Nephron (organoid): Measurements from ENCODE around the gene ZNF536.

ENCODE experiments used
- H3K27ac Mint-ChIP-seq, 3 experiments: 2 replicates each; pipeline ENCODE4 v1.8.0; 2020; ENCODE audit warnings: mixed read lengths in 3 of 3, mild to moderate bottlenecking in 2 of 3, moderate library complexity in 1 of 3
- H3K27me3 Mint-ChIP-seq: 2 replicates; pipeline ENCODE4 v1.8.0; 2021; ENCODE audit warnings: low read depth, mild to moderate bottlenecking, moderate library complexity, mixed read lengths
- H3K36me3 Mint-ChIP-seq: 2 replicates; pipeline ENCODE4 v1.8.0; 2020; ENCODE audit warnings: low read depth, mixed read lengths
- H3K4me1 Mint-ChIP-seq: 2 replicates; pipeline ENCODE4 v1.8.0; 2020; ENCODE audit warnings: mixed read lengths
- H3K4me3 Mint-ChIP-seq, 3 experiments: 2 replicates each; pipeline ENCODE4 v1.8.0; 2020; ENCODE audit warnings: mild to moderate bottlenecking in 3 of 3, mixed read lengths in 3 of 3, moderate library complexity in 2 of 3
- H3K9me3 Mint-ChIP-seq: 2 replicates; pipeline ENCODE4 v1.8.0; 2020; ENCODE audit warnings: mixed read lengths
- CTCF ChIP-seq, 3 experiments: fragments of 200-600 bp; sonication (generic); IDR thresholded peaks; one replicate each; pipeline ENCODE4 v1.5.0; 2021; ENCODE audit warnings: antibody characterized with exemption in 3 of 3; ENCODE audit not compliant: unreplicated experiment in 3 of 3

The ZNF536 gene

DNA sequence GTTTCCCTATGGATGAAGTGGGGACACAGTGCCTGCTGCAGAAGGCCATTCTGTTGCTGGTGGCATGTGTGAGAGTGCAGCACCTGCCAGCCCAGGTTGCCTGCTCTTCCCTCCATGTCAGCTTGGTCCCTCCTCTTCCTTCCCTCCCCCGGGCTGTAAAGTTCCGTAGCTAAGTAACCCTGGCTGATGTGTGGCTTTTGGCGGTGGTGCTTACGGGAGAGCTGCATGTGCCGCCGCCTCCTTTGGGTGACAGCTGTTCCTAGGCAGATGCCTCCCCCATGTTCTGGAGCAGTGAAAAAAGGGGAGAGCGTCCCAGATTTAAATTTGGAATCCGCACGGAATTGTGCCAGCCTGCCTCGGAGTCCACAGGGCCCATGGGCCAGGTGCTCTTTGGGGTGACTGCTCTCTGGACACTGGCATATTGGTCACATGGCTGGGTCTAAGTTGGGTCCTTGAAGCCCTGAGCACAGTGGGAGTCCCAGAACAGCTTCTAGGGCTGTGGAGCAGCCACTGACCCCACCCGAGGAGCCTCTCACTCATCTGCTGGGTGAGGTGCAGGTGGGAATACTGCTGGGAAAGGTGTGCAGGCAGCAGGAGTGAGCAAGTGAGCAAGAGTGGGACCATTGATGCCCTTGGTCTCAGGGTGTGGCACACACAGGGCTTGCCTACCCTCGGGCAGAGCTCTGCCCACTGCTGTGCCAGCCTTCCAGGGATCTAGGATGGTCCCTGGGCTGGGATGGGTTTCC, 33.1 kb upstream of the ZNF536 start:
- H3K4me3 Mint-ChIP-seq, result no peak overlapping the region
- TF ChIP-seq CTCF (IDR thresholded peaks at IDR 0.05; ENCODE audit: unreplicated experiment in 3 of 3), result no peak
- no peak overlapping the region for H3K27ac Mint-ChIP-seq
- H3K36me3 Mint-ChIP-seq, result no peaks in the 10 kb centered on the region
- H3K4me1 Mint-ChIP-seq, result peaks cover 14% of the 10 kb centered on the region
- H3K27me3 Mint-ChIP-seq, result no peaks in the 10 kb centered on the region
- H3K9me3 Mint-ChIP-seq, result no peaks in the 10 kb centered on the region

DNA sequence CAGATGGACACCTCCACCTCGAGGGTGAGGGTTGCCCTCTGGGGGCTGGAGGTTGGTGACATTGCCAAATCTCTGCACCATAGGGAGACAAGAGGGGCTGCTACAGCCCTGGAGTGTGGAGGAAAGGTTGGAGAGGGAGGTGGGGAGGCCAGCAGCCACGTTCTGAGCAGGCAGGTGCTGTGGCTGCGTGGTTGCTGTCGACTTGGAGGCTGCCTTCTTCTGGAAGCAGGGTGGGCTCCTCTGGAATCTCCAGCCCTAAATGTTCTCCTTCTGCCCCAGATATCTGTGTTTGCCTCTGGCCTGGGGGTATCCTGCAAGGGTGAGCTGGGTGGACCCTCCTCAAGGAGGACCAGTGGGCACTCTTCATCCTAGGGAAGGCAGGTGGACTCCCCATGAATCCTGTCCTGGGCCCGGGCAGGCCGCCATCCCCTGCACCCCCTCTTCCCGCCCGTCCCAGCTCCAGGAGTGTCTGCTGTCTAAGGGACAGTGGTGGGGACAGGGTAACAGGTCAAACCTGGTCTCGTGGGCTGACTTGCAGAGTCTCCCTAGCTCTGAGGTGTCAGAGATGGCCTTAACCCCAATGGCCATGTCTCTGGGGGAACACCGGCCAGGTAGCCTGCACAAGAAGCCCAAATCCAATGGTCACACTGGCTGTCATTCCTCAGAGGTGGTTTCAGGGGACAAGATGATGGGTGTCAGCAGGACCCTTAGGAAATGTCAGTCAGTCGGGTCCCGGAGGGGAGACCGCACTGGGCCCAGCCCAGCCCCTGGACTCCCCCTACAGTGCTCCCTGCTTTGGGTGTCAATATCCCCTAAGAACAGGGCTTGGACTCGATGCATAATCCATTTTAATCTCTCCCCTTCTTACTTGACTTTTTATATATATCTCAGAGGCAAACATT, 32.3 kb upstream of the ZNF536 start:
- Mint-ChIP-seq H3K36me3 (no peaks in the 10 kb centered on the region), H3K4me1 (peaks cover 14% of the 10 kb centered on the region), H3K27me3 (no peaks in the 10 kb centered on the region), H3K9me3 (no peaks in the 10 kb centered on the region), H3K27ac (peak overlapping the region in 2 of 3 experiments; percentile 53 to 56), H3K4me3 (no peak overlapping the region)
- TF ChIP-seq CTCF (IDR thresholded peaks at IDR 0.05; ENCODE audit: unreplicated experiment in 3 of 3), result no peak

DNA sequence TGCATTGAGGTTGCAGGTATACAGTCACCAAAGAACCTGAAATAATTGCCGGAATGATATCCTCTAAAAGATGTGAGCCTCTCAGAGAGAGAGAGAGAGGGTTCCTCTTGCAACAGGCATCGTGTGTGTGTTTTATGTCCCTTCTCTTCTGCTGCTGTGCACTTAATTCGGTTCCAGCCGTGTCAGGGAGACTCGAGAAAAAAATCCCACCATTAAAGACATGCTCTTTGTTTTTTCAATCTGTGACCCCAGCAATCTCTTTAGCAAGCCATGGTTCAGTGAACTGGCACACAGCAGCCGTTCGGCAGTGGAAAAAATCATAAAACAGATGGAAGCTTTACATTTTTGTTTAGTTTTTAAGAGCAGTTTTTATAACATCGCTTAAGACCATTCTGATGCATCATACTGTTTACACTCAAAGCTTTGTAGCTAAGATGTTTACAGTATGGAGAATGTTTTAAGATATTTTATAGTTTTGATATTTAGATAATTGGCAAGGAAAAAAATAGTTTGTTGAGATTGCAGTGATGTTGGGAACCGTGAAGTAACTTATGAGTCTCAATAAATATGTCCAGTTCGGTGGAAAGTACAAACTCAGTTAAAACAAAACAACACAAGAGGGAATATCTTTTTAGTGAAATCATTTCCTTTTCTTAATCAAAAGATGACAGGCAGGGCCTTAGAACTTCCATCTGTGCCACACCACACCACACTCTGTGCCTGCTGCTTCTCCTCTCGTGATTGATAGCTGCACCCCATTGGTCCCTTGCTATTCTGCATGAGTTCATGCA, 31.2 kb upstream of the ZNF536 start:
- no peaks in the 10 kb centered on the region for H3K9me3 Mint-ChIP-seq
- H3K27me3 Mint-ChIP-seq, result no peaks in the 10 kb centered on the region
- peak overlapping the region; percentile 53 to 66 (median 56) for H3K27ac Mint-ChIP-seq
- peaks cover 14% of the 10 kb centered on the region for H3K4me1 Mint-ChIP-seq
- no peak overlapping the region for H3K4me3 Mint-ChIP-seq
- TF ChIP-seq CTCF (IDR thresholded peaks at IDR 0.05; ENCODE audit: unreplicated experiment in 3 of 3), result no peak
- no peaks in the 10 kb centered on the region for H3K36me3 Mint-ChIP-seq

- no peak for TF ChIP-seq CTCF (IDR thresholded peaks at IDR 0.05; ENCODE audit: unreplicated experiment in 3 of 3)
- Mint-ChIP-seq H3K9me3 (no peaks in the 10 kb centered on the region), H3K4me1 (peaks cover 14% of the 10 kb centered on the region), H3K27ac (peak overlapping the region; percentile 53 to 66 (median 56)), H3K4me3 (no peak overlapping the region), H3K27me3 (no peaks in the 10 kb centered on the region), H3K36me3 (no peaks in the 10 kb centered on the region)
Measured at GRCh38 chr19:30341611-30342201, 30.5 kb upstream of the ZNF536 start.

DNA sequence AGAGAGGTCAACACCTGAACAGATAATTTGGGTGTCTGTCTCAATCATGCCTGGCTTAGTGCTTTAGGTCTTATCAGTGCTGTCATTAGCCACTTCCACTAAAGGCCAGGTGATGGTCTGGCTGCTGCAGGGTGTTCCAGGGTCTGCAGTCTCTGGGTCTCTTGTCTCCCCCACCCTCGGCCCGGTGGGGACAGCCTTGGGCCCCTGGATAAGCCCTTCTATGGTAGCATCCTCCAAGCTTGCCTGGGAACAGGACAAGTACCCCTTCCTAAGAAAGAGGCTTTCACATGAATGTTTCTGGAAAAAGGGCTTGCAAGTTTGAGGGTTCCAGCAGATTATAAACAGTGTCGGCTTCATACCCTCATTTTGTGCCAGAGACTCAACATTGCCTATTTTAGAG, 29.3 kb upstream of the ZNF536 start:
- peaks cover 14% of the 10 kb centered on the region for H3K4me1 Mint-ChIP-seq
- H3K27me3 Mint-ChIP-seq, result peaks cover 5% of the 10 kb centered on the region
- H3K27ac Mint-ChIP-seq, result no peak overlapping the region
- no peaks in the 10 kb centered on the region for H3K36me3 Mint-ChIP-seq
- no peaks in the 10 kb centered on the region for H3K9me3 Mint-ChIP-seq
- no peak for TF ChIP-seq CTCF (IDR thresholded peaks at IDR 0.05; ENCODE audit: unreplicated experiment in 3 of 3)
- no peak overlapping the region for H3K4me3 Mint-ChIP-seq
